Activated T-helper 2 cell treated with anti-CD3 and anti-CD28 coated beads, Interferon-gamma antibody, Interleukin-2, Interleukin-4, amounts not matched to agents 10 μg/mL and 5 μg/mL and 100 μg/mL, durations not matched to agents 14 hours and 24 hours and 36 hours (primary cell): ENCODE data around the gene FOXO3. TPM values are rescaled to one million over a fixed set of nuclear protein-coding genes. Genes with fewer than 3 reads are reported as not detected.

Experiments used
- DNase-seq: peaks from one replicate; pipeline ENCODE4 v3.0.0; 2021; ENCODE audit warnings: low spot score
- H3K27ac Mint-ChIP-seq: one replicate; pipeline ENCODE4 v1.8.0; 2021; ENCODE audit warnings: mixed read lengths
- H3K27me3 Mint-ChIP-seq: one replicate; pipeline ENCODE4 v1.8.0; 2021; ENCODE audit warnings: low read depth, mixed read lengths
- H3K36me3 Mint-ChIP-seq: one replicate; pipeline ENCODE4 v1.8.0; 2021; ENCODE audit warnings: low read depth, mixed read lengths
- H3K4me1 Mint-ChIP-seq: one replicate; pipeline ENCODE4 v1.8.0; 2021; ENCODE audit warnings: low read depth, mixed read lengths
- H3K4me3 Mint-ChIP-seq: one replicate; pipeline ENCODE4 v1.8.0; 2021; ENCODE audit warnings: low read depth, mild to moderate bottlenecking, moderate library complexity, mixed read lengths
- H3K9me3 Mint-ChIP-seq: one replicate; pipeline ENCODE4 v1.8.0; 2021; ENCODE audit warnings: mixed read lengths
- intact Hi-C: fragments of 100-400 bp; cut with micrococcal nuclease; formaldehyde crosslinking; loops from one replicate; pipeline ENCODE4 v1.15.1; 2023
- total RNA-seq: library from RNA; stranded (reverse); gene quantifications from 2 replicates; pipeline ENCODE4 v1.2.3, GENCODE V29; 2022

The FOXO3 gene
- total RNA-seq, 1 donor from 2014 or later: 4.7 TPM

DNA sequence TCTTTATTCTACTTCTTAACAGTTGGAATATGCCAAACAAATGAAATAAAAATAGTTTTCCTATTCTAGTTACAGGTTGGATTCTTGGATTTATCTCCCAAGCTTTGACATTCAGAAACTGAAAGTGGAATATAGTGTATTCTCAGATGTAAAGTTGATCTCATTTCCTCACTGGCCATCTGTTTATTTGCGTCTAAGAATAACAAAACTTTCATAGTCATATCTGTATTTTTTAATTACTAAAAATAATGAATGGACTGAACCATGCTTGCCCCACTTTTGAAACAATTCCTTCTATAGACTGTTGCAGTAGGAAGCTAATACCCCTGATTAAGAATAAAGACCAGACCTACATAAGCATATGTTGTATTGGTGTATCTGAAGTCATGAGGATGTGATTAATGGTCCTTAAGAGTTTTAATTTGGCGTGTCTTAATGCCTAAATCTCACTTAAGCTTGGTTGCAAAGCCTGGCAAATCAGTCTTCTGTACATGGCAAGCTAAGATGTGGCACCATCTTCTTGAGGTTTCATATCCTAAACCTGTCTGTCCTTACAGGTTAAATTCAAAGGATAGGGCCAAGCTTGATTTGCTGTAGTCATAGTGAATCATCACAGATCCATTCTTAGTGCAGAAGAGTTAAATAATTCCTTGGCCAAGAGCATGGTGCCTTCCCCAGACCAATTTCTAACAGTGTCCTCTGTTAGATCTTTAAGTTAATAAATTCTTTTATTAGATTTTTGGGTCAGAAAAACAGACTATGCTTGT, 58.9 kb downstream of the FOXO3 start:
- Mint-ChIP-seq H3K9me3 (no peaks in the 10 kb centered on the region), H3K4me1 (peaks cover 10% of the 10 kb centered on the region), H3K4me3 (no peak overlapping the region), H3K27me3 (peaks cover 8% of the 10 kb centered on the region), H3K27ac (no peak overlapping the region), H3K36me3 (no peaks in the 10 kb centered on the region)
- intact Hi-C loops: no loop called here
- DNase-seq: no peak

DNA sequence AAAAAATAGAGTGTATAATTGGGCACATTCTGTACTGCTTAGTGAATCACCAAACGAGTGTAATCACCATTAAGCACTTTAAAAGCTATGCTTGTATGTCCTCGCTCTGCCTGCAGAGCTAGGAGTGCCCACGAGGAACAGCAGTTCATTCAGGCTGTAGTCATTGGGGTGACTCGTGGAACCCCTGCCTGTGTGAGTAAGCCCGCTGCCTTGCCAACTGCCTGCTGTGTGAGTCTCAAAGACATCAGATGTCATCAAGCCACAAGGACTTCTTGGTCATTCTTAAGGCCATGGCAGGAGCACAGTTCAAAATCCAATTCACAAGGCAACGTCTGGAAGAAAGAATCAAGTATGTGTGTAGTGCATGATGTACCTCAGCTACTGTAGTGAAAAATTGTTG, 60.4 kb downstream of the FOXO3 start:
- intact Hi-C loops: no loop called here
- Mint-ChIP-seq H3K36me3 (no peaks in the 10 kb centered on the region), H3K27me3 (peaks cover 5% of the 10 kb centered on the region), H3K4me3 (no peak overlapping the region), H3K27ac (no peak overlapping the region), H3K4me1 (peaks cover 10% of the 10 kb centered on the region), H3K9me3 (no peaks in the 10 kb centered on the region)
- DNase-seq: no peak

DNA sequence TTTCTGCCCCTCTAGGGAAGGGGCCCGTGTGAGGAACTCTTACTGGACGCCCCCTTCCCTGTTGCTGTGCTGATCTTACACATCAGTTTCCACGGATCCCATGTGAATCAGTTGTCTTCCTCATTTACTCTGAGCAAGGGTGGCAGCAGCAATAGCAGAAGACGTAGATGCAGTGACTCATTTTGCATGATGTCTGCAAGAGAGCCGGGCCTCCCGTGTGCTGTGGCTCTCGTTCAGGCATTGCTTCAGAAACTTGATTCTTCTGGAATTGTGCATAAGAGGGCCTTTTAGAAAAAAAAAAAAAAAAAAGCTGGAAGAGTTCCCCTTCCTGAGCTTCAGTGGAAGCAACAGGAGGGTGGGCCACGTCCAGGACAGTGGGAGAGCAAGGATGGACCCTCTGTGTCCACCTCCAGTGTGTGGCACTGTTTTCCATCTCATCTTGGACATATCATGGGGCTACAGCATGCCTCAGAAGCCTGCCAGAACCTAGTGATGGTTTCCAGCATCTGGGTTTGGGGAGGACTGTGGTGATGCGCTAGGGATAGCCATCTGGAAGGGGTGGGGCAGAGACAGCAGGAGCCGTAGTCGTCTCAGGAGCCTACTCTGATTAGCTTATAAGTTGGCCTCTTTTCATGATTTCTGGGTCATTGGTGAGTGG, 62.1 kb downstream of the FOXO3 start:
- Mint-ChIP-seq H3K27me3 (peaks cover 5% of the 10 kb centered on the region), H3K4me3 (no peak overlapping the region), H3K36me3 (no peaks in the 10 kb centered on the region), H3K4me1 (peaks cover 10% of the 10 kb centered on the region), H3K9me3 (no peaks in the 10 kb centered on the region), H3K27ac (no peak overlapping the region)
- intact Hi-C loops: no loop called here
- DNase-seq: no peak

DNA sequence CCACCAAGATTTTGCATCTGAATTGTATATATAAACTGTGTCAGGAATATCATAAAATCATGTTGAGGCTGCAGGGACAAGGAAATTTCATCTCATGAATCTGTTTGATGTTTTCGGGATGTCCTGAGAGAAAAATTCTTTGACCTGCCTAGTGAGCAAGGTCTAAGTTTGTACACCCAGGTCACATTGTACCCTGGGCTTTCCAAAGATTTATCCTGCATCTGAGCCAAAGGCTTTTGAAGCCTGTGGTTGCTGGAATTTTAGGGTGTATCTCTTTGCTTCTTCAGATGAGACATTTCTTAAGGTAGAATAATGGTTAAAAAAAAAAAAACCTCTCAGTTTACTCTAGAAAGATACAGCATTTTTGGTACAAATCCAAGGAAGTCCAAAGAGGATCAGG, 63.3 kb downstream of the FOXO3 start:
- Mint-ChIP-seq H3K4me3 (no peak overlapping the region), H3K9me3 (no peaks in the 10 kb centered on the region), H3K27me3 (peaks cover 4% of the 10 kb centered on the region), H3K36me3 (no peaks in the 10 kb centered on the region), H3K27ac (no peak overlapping the region), H3K4me1 (peaks cover 17% of the 10 kb centered on the region)
- intact Hi-C loops: no loop called here
- DNase-seq: no peak

DNA sequence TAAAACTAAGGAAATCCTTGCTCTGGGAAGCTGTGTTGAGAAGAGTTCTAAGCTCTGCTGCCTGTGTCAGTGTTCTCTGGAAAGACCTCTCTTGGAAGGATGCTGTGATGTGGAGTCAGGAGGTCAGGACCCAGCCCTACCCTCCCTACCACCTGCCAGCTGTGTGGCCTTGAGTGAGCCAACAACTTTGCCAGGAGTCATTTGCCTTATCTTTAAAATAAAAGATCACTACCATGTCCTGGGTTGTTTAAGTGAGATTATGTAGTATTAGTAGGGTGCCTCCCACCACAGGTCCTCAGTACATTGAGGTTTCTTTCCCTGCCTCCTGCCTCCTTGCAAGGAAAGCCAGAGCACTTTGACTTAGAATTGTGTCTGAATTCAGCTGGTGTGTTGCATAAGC, 64.9 kb downstream of the FOXO3 start:
- H3K27me3 Mint-ChIP-seq: peaks cover 7% of the 10 kb centered on the region
- H3K4me1 Mint-ChIP-seq: peaks cover 28% of the 10 kb centered on the region
- intact Hi-C loops: no loop called here
- no peaks in the 10 kb centered on the region for H3K36me3 Mint-ChIP-seq
- DNase-seq: no peak
- H3K27ac Mint-ChIP-seq: no peak overlapping the region
- H3K9me3 Mint-ChIP-seq: no peaks in the 10 kb centered on the region
- H3K4me3 Mint-ChIP-seq: no peak overlapping the region

DNA sequence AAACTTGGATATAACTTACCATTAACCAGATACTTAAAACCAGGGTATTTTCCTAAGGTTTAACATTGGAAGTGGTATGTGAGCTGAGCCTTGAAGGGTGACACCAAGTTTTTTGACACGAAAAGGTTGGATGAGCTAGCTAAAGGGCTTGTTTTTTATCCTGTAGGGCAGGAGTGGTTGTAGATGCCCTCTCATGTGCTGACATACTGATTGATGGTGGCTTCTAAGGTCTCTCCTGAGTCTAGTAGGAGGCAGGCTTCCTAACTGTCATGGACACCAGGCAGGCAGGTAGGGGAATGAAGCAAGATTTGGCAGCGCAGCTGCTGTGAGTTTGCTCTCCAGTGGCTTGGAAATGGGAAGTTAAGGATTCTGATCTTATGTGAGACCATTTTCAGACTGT, 66.1 kb downstream of the FOXO3 start:
- H3K36me3 Mint-ChIP-seq: no peaks in the 10 kb centered on the region
- no peak for DNase-seq
- no peak overlapping the region for H3K4me3 Mint-ChIP-seq
- no peaks in the 10 kb centered on the region for H3K9me3 Mint-ChIP-seq
- H3K4me1 Mint-ChIP-seq: peaks cover 37% of the 10 kb centered on the region
- intact Hi-C loops: no loop called here
- no peak overlapping the region for H3K27ac Mint-ChIP-seq
- peaks cover 9% of the 10 kb centered on the region for H3K27me3 Mint-ChIP-seq

DNA sequence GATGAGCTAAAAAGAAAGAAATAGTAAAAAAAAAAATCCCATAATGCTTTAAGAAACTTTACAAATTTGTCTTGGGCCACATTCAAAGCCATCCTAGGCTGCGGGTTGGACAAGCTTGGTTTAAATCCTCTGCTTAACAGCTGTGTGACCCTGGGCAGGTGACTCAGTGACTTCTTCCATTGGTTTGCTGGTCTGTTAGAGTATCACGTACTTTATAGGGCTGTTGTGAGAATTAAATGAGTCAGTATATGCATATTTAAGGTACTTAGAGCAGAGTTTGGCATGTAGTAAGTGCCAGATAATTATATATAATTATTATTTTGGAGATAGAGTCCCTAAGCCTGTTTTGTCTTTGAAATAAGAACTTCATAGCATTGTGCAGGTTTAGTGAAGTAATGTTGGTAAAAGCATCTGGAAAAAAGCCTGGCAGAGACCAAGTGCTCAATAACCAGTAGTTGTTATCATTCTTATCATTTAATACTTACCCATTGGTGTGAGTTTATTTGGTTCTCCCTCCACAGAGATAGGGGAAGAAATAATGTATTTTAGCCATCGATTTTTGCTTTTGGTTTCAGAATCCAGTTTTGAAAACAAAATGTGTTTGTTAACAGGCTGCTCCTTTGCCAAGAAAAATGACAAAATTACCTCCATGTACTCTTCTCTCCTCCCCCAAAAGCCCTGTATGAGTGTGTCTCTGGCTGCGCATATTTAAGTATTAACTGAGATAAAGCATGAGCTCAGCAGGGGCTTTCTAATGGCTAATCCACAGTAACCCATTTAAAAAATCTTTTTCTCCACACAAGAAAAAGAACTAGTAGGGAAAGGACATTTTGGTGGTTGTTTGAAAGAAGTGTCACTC, 67.2 kb downstream of the FOXO3 start:
- DNase-seq: no peak
- peaks cover 37% of the 10 kb centered on the region for H3K4me1 Mint-ChIP-seq
- H3K27ac Mint-ChIP-seq: no peak overlapping the region
- intact Hi-C loops: no loop called here
- no peaks in the 10 kb centered on the region for H3K36me3 Mint-ChIP-seq
- peaks cover 11% of the 10 kb centered on the region for H3K27me3 Mint-ChIP-seq
- no peak overlapping the region for H3K4me3 Mint-ChIP-seq
- H3K9me3 Mint-ChIP-seq: no peaks in the 10 kb centered on the region

DNA sequence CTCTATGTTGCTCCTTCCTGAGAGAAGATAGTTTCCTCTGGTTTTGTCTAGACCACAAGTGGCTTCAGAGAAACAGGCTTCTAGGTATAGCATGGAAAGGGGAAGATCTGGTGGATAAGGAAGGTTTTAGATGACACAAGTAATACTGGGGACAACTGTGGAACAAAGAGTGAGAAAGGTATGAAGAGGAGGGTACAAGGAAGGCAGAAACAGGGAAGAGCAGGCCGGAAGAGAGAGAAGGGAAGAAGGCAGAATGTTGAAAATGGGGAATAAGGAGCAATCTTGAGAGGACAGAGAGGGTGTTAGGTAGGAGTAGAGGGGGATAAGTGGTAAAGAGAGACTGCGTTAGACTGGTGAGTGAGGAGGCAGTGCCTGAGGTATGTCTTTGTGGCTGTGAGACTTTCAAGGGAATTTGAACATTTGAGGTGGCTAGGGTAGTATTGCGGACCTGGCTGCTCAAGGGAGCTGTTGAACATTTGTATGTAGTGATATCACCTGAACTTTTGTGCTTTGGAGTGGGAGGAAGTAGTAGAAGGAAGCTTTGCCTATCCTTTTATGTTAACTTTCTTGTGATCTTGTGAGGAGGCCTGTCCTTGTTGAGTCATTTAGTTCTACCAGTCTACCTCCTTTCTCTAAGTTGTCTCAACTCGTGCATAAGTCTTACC, 69.5 kb downstream of the FOXO3 start:
- intact Hi-C loops: loop anchor here (2.0 to 5.0 kb wide), 2 partner anchors 37 to 65 kb away; no protein-coding TSS in a partner anchor
- Mint-ChIP-seq H3K4me3 (peak overlapping the region; percentile 0), H3K9me3 (no peaks in the 10 kb centered on the region), H3K4me1 (peaks cover 34% of the 10 kb centered on the region), H3K36me3 (no peaks in the 10 kb centered on the region), H3K27me3 (peaks cover 11% of the 10 kb centered on the region), H3K27ac (peak overlapping the region; percentile 26)
- no peak for DNase-seq

DNA sequence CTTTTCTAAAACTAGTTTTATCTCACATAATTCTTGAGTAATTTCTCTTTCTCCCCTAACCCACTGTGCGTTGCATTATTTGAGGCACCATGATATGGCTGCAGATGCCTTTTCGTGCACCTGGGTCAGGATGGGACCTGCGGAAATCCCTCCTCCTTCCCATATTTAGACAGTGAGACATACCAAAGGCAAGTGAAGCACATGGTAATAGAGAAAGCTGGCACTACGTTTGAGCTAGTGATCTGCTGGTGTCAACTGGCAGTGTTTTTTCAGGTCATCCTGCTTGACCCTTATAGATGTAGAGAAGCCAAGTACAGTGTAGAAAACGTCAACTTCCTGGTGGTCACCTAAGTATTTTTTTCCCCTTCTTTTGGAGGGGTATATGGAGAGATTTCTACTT, 71.7 kb downstream of the FOXO3 start:
- Mint-ChIP-seq H3K9me3 (no peaks in the 10 kb centered on the region), H3K27me3 (peaks cover 19% of the 10 kb centered on the region), H3K36me3 (no peaks in the 10 kb centered on the region), H3K4me3 (no peak overlapping the region), H3K4me1 (peaks cover 43% of the 10 kb centered on the region), H3K27ac (no peak overlapping the region)
- no peak for DNase-seq
- intact Hi-C loops: loop anchor here (5.0 kb wide), 1 partner anchor 35 kb away; no protein-coding TSS in a partner anchor

DNA sequence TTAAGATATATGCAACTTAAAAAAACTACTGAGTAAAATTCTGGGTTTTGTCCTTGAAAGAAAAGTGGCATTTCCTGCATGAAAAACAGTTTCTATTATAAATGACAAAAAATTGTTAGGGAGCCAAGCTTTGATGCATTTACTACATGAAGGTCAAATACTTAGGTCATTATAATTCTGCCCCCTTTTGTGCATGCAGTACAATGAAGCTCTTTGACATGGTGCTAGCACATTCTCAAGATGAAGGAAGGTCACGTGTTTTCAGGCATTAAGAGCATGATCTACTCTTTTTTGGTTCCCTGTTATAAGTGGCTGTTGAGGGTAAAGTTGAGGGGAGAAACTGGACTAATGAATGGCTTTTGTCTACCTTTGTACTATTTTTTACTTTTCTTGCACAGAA, 72.7 kb downstream of the FOXO3 start:
- peaks cover 18% of the 10 kb centered on the region for H3K27me3 Mint-ChIP-seq
- no peak for DNase-seq
- H3K4me1 Mint-ChIP-seq: peaks cover 42% of the 10 kb centered on the region
- intact Hi-C loops: loop anchor here (5.0 kb wide), 1 partner anchor 34 kb away; no protein-coding TSS in a partner anchor
- H3K4me3 Mint-ChIP-seq: no peak overlapping the region
- no peak overlapping the region for H3K27ac Mint-ChIP-seq
- H3K9me3 Mint-ChIP-seq: no peaks in the 10 kb centered on the region
- H3K36me3 Mint-ChIP-seq: no peaks in the 10 kb centered on the region

DNA sequence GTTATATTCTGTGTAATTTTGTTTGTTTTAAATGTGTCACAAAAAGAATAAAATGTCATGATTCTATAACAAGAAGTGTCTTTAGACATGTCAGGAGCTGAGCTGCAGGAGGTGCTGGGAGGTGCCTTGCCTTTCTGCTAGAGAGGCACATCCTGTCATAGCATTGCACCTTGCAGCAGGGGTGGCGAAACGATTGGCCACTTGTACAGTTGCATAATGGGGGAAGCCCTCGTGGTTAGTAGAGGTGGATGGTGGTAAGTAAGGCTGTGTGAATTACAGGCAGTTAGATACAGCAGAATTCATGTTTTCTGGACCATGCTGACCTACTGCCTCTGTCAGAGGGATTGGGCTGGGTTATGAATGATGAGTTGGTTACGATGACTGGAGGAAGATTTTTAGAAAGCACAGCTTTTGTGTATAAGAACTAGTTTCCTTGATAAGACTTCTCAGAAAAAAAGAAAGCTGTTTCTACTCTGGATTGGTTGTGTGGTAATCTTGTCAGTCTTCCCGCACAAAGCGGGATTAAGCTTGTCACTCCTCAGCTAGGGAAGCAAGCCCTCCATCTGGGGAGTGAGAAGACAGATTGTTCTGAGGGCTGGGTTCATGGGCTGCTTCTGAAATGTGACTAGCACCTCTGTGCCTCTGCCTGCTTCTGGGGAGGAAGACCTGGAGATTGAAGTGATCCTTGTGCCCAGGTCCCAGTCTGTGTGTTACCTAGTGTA, 74.9 kb downstream of the FOXO3 start:
- H3K9me3 Mint-ChIP-seq: no peaks in the 10 kb centered on the region
- no peaks in the 10 kb centered on the region for H3K36me3 Mint-ChIP-seq
- intact Hi-C loops: no loop called here
- peaks cover 18% of the 10 kb centered on the region for H3K27me3 Mint-ChIP-seq
- peak; percentile 16 for DNase-seq
- no peak overlapping the region for H3K4me3 Mint-ChIP-seq
- H3K27ac Mint-ChIP-seq: no peak overlapping the region
- peaks cover 26% of the 10 kb centered on the region for H3K4me1 Mint-ChIP-seq

DNA sequence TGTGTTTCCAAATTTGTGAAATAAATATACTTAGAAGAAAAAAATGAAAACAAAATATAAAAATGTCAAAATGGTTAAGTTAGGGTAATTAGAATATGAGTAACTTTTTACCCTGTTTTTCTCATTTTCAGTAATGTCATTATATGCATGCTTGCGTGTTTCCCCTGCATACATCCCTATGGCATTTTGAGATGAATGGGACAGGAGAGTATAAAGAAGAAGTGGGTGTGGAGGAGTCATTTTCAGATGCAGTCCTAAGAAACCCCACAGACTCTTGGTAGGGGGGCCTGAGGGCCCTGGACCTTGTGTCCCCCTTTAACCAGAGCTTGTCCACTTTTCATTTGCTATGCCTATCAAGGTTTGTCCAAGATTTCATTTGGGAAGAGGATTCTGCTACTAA, 77.2 kb downstream of the FOXO3 start:
- H3K9me3 Mint-ChIP-seq: no peaks in the 10 kb centered on the region
- DNase-seq: no peak
- peaks cover 18% of the 10 kb centered on the region for H3K27me3 Mint-ChIP-seq
- H3K36me3 Mint-ChIP-seq: no peaks in the 10 kb centered on the region
- H3K27ac Mint-ChIP-seq: no peak overlapping the region
- intact Hi-C loops: no loop called here
- H3K4me1 Mint-ChIP-seq: peaks cover 15% of the 10 kb centered on the region
- no peak overlapping the region for H3K4me3 Mint-ChIP-seq
